Heart left ventricle (tissue), 16 donors: ENCODE measurements around the gene DDX47. TPM values are rescaled to one million over a fixed set of nuclear protein-coding genes. Genes with fewer than 3 reads are reported as not detected.

Source experiments
- ATAC-seq, 4 donors: fragments of 200-7000 bp; cut with Tn5 transposase; one replicate each; pipeline ENCODE4 v1.9.1; 2020 to 2022; ENCODE audit warnings: moderate library complexity in 4 of 4, mild to moderate bottlenecking in 3 of 4, moderate number of reproducible peaks in 1 of 4
- DNase-seq, 5 donors: peaks; one replicate each; pipeline ENCODE4 v3.0.0-alpha.2; 2020
- H3K27ac ChIP-seq, 12 donors: fragments of 200-600 bp; sonication (generic) in 4 of 12; one replicate each; pipeline versions ENCODE4 v1.5.0 to v1.8.0; 2016 to 2022; ENCODE audit warnings: mild to moderate bottlenecking in 2 of 12
- H3K27me3 ChIP-seq, 9 donors: fragments of 200-600 bp; sonication (generic) in 2 of 9; one replicate each; pipeline versions ENCODE4 v1.5.1 to v1.8.0; 2016 to 2022; ENCODE audit warnings: mild to moderate bottlenecking in 3 of 9
- H3K36me3 ChIP-seq, 9 donors: fragments of 200-600 bp; sonication (generic) in 2 of 9; one replicate each; pipeline versions ENCODE4 v1.5.0 to v1.8.0; 2018 to 2022; ENCODE audit warnings: mild to moderate bottlenecking in 2 of 9
- H3K4me1 ChIP-seq, 12 donors: fragments of 200-600 bp; sonication (generic) in 4 of 12; one replicate each; pipeline versions ENCODE4 v1.5.0 to v1.8.0; 2016 to 2022; ENCODE audit warnings: mild to moderate bottlenecking in 3 of 12
- H3K4me3 ChIP-seq, 12 donors: fragments of 200-600 bp; sonication (generic) in 4 of 12; one replicate each; pipeline versions ENCODE4 v1.5.0 to v1.8.0; 2017 to 2022; ENCODE audit warnings: mild to moderate bottlenecking in 9 of 12, moderate library complexity in 4 of 12
- H3K9me3 ChIP-seq, 12 donors: fragments of 200-600 bp; sonication (generic) in 4 of 12; one replicate each; pipeline versions ENCODE4 v1.5.0 to v1.8.0; 2016 to 2022; ENCODE audit warnings: mild to moderate bottlenecking in 1 of 12
- POLR2A ChIP-seq, 2 donors: fragments of 450-650 bp; IDR thresholded peaks; one replicate each; pipeline ENCODE4 v1.6.1; 2017; ENCODE audit warnings: antibody characterized with exemption in 2 of 2, mild to moderate bottlenecking in 2 of 2, moderate library complexity in 2 of 2
- WGBS, 4 donors: extraction: QIAGEN DNeasy Blood & Tissue Kit in 2 of 4; methylation state at CpG; one replicate each; pipeline versions ENCODE4 v1.1.5 to v1.1.7; 2013 to 2018; 5-methylcytosine and 5-hydroxymethylcytosine counted together
- intact Hi-C, 10 donors: fragments of 100-400 bp; cut with DNase I; formaldehyde crosslinking; loops; one replicate each; pipeline versions ENCODE4 v1.11.1 to v1.14.2; 2022
- polyA plus RNA-seq, 2 donors: library from polyadenylated mRNA; stranded (reverse); fragments of 200-250 nt; gene quantifications; one replicate each; pipeline ENCODE4 v1.2.3, GENCODE V29; 2013
- total RNA-seq, 9 donors: library from RNA; depleted of rRNA in 2 of 9; stranded (reverse); fragments of >200 nt in 2 of 9; fragmentation: NEBNext Ultra II Directional in 3 of 9; extraction: Animal tissue kit (Norgen Biotek cat#: 25700) in 3 of 9; gene quantifications; one replicate each; pipeline versions ENCODE4 v1.1.0 to v1.2.4, GENCODE V29; 2016 to 2023
- TF ChIP-seq, protein P1 (sequence below), 12 donors: fragments of 200-600 bp; sonication (generic) in 4 of 12; IDR thresholded peaks; one replicate each; pipeline versions ENCODE4 v1.5.0 to v1.8.0; 2018 to 2022; ENCODE audit warnings: antibody characterized with exemption in 12 of 12, mild to moderate bottlenecking in 5 of 12
- donor health status: ischemic (EF 13 %, LVEDD 7.1; RV severe dilation, severe dysfunction).
- donor health status: healthy with polysubstance abuse.
- donor health status: DM: no; HTN: yes; CAD: no.
- donor health status: DM: no; HTN: no; CAD: no.
- donor health status: ischemic (EF 25% LVEDD 6.9; RV normal size, moderate dysfunction).
- donor health status: ischemic (EF 25% LVEDD 5.7; RV mildly dilated, moderate dysfunction).
- donor health status: healthy.
- donor health status: DM: yes; HTN: yes; CAD: no.
- donor health status: ischemic (EF 35%, LVEDD 5.7; RV mildly dilated, moderate dysfunction).
- donor health status: nonischemic (EF 11% LVEDD 7.7; RV severe dilation, severe dysfunction).
- donor health status: DM: yes; HTN: yes; CAD: no.
- donor health status: PGD.
- donor health status: ischemic (EF 29% LVEDD 5.4; RV normal size, mild dysfunction).
- donor health status: nonischemic (EF 23%, LVEDD 6.1; RV moderate dilation, normal function).

The DDX47 gene
- total and polyA plus RNA-seq, 11 donors = 13.7 to 38.2 (median 27.1) TPM

- no peak for DNase-seq
- WGBS, 4 donors = 59 to 63% (median 62%) methylated on average over 4 of the region's 4 CpGs
- Histone ChIP-seq H3K4me3 (peak overlapping the region in 1 of 12 donors; percentile 64), H3K9me3 (no peaks in the 10 kb centered on the region), H3K4me1 (peaks cover 0 to 57% (median 32%) of the 10 kb centered on the region in 12 donors), H3K36me3 (no peaks in the 10 kb centered on the region), H3K27ac (peak overlapping the region in 1 of 12 donors; percentile 95), H3K27me3 (no peaks in the 10 kb centered on the region)
- TF ChIP-seq, protein P1, sequence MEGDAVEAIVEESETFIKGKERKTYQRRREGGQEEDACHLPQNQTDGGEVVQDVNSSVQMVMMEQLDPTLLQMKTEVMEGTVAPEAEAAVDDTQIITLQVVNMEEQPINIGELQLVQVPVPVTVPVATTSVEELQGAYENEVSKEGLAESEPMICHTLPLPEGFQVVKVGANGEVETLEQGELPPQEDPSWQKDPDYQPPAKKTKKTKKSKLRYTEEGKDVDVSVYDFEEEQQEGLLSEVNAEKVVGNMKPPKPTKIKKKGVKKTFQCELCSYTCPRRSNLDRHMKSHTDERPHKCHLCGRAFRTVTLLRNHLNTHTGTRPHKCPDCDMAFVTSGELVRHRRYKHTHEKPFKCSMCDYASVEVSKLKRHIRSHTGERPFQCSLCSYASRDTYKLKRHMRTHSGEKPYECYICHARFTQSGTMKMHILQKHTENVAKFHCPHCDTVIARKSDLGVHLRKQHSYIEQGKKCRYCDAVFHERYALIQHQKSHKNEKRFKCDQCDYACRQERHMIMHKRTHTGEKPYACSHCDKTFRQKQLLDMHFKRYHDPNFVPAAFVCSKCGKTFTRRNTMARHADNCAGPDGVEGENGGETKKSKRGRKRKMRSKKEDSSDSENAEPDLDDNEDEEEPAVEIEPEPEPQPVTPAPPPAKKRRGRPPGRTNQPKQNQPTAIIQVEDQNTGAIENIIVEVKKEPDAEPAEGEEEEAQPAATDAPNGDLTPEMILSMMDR (IDR thresholded peaks at IDR 0.05) = no peak
- no peak for TF ChIP-seq POLR2A (IDR thresholded peaks at IDR 0.05)
- intact Hi-C loops = loop anchor here in 3 of 10 donors (2.0 to 5.0 kb wide), 3 partner anchors 18 to 421 kb away; no protein-coding TSS in a partner anchor
- ATAC-seq = no peak
Measured at GRCh38 chr12:12790956-12791355, 22.2 kb upstream of the DDX47 start.

DNA sequence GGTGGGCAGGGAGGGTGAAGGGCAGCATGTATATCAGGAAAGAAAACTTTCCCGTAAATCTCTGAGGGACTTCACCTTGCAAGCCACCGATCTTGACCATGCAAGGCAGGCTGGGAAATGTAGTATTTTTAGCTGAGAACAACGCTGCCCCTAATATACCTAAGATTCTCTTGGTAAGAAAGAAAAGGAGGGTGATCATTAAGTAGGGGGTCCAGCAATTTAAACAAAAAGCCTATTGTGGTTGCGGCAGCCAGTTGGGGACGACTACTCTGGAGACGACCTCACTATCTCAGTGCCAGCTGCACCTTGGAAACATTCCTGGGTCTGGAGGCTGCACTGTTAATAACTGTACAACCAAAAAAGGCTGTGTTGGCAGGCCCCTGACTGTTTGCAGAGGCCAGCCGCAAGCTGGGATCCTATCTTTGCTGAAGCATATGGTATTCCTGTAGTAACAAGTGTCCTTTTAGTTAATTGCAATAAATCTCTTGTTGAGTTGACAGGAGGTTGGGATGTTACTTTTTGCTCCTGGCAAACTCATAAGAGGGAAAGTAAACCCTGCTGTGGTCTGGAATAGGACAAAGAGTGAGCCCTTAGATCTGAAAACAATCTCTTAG lies 21.3 kb upstream of the DDX47 start:
- Histone ChIP-seq H3K27ac (peak overlapping the region in 9 of 12 donors; percentile 2 to 45 (median 24)), H3K4me1 (peaks cover 0 to 51% (median 30%) of the 10 kb centered on the region in 12 donors), H3K4me3 (peak overlapping the region in 9 of 12 donors; percentile 18 to 37 (median 33)), H3K27me3 (no peaks in the 10 kb centered on the region), H3K36me3 (no peaks in the 10 kb centered on the region), H3K9me3 (no peaks in the 10 kb centered on the region)
- 7 to 19% (median 16%) methylated on average over 7 of the region's 7 CpGs for WGBS, 4 donors
- no peak for TF ChIP-seq POLR2A (IDR thresholded peaks at IDR 0.05)
- TF ChIP-seq, protein P1 (IDR thresholded peaks at IDR 0.05) = no peak
- peak in 3 of 4 donors; percentile 19 to 43 (median 41) for ATAC-seq
- DNase-seq = peak in 3 of 5 donors; percentile 23 to 54 (median 37)
- intact Hi-C loops = loop anchor here in 3 of 10 donors (2.0 to 5.0 kb wide), 3 partner anchors 17 to 420 kb away; no protein-coding TSS in a partner anchor

DNA sequence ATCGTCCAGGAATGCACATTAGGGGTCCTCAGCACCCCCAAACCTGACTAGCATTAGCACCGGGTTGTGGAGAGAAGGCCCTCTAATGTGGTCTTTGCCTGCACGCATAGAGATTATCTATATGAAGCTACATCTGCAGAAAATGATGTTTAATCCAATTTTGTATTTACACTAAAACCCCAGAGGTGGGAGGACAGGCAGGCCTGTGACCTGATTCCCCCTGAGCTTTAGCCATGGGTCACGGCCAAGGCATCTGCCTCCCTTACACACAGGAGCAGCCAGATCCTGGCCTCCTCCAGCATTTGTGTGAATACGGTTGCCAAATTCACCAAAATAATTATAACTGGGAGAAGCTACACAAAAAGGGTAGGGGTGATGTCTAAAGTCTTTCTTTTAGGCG lies 20.7 kb upstream of the DDX47 start:
- ATAC-seq (peak in 1 of 4 donors; percentile 25), DNase-seq (peak in 1 of 5 donors; percentile 37)
- intact Hi-C loops = loop anchor here in 2 of 10 donors (5.0 kb wide), 2 partner anchors 190 to 420 kb away; no protein-coding TSS in a partner anchor
- 61 to 69% (median 62%) methylated on average over 6 of the region's 6 CpGs for WGBS, 4 donors
- peaks cover 0 to 46% (median 28%) of the 10 kb centered on the region in 12 donors for H3K4me1 ChIP-seq
- H3K27ac ChIP-seq = peak overlapping the region in 8 of 12 donors; percentile 2 to 45 (median 26)
- H3K36me3 ChIP-seq = no peaks in the 10 kb centered on the region
- no peaks in the 10 kb centered on the region for H3K9me3 ChIP-seq
- TF ChIP-seq, protein P1 (IDR thresholded peaks at IDR 0.05) = no peak
- no peak for TF ChIP-seq POLR2A (IDR thresholded peaks at IDR 0.05)
- no peaks in the 10 kb centered on the region for H3K27me3 ChIP-seq
- H3K4me3 ChIP-seq = peak overlapping the region in 1 of 12 donors; percentile 18

GRCh38 chr12:12794686-12795085 lies 18.5 kb upstream of the DDX47 start:
- Histone ChIP-seq H3K4me3 (no peak overlapping the region), H3K27ac (no peak overlapping the region), H3K4me1 (peaks cover 0 to 25% (median 12%) of the 10 kb centered on the region in 12 donors), H3K36me3 (no peaks in the 10 kb centered on the region), H3K9me3 (no peaks in the 10 kb centered on the region), H3K27me3 (no peaks in the 10 kb centered on the region)
- intact Hi-C loops = loop anchor here in 2 of 10 donors (5.0 kb wide), 2 partner anchors 188 to 418 kb away; no protein-coding TSS in a partner anchor
- TF ChIP-seq POLR2A (IDR thresholded peaks at IDR 0.05) = no peak
- TF ChIP-seq, protein P1 (IDR thresholded peaks at IDR 0.05) = no peak
- WGBS, 4 donors = 90 to 97% (median 94%) methylated on average over 2 of the region's 2 CpGs
- DNase-seq (no peak), ATAC-seq (no peak)
